Suprapubic skin (tissue), 4 donors: ENCODE data around the gene PSME1. TPM values are rescaled to one million over a fixed set of nuclear protein-coding genes. Genes with fewer than 3 reads are reported as not detected.

Experiments used
- DNase-seq, 2 donors: peaks; one replicate each; pipeline ENCODE4 v3.0.0-alpha.2; 2019; ENCODE audit warnings: low spot score in 2 of 2
- H3K27ac ChIP-seq: fragments of 200-600 bp; sonication (generic); one replicate; pipeline ENCODE4 v1.5.1; 2019
- H3K27me3 ChIP-seq: fragments of 200-600 bp; sonication (generic); one replicate; pipeline ENCODE4 v1.5.1; 2019
- H3K36me3 ChIP-seq: fragments of 200-600 bp; sonication (generic); one replicate; pipeline ENCODE4 v1.5.1; 2019
- H3K4me1 ChIP-seq: fragments of 200-600 bp; sonication (generic); one replicate; pipeline ENCODE4 v1.5.1; 2019
- H3K4me3 ChIP-seq: fragments of 200-600 bp; sonication (generic); one replicate; pipeline ENCODE4 v1.5.1; 2019; ENCODE audit warnings: mild to moderate bottlenecking
- H3K9me3 ChIP-seq: fragments of 200-600 bp; sonication (generic); one replicate; pipeline ENCODE4 v1.5.1; 2019
- EP300 ChIP-seq: sonication (generic); formaldehyde crosslinking; IDR thresholded peaks from one replicate; pipeline ENCODE4 v1.6.1; 2017; ENCODE audit warnings: antibody characterized with exemption
- POLR2A ChIP-seq, 2 donors: fragments of 450-650 bp; IDR thresholded peaks; one replicate each; pipeline ENCODE4 v1.6.1; 2017; ENCODE audit warnings: antibody characterized with exemption in 2 of 2, mild to moderate bottlenecking in 2 of 2, moderate library complexity in 2 of 2
- POLR2AphosphoS5 ChIP-seq, 3 donors: sonication (generic); formaldehyde crosslinking; IDR thresholded peaks; one replicate each; pipeline ENCODE4 v1.6.1; 2017; ENCODE audit warnings: antibody characterized with exemption in 3 of 3
- WGBS: methylation state at CpG from one replicate; pipeline ENCODE4 v1.1.5; 2018; 5-methylcytosine and 5-hydroxymethylcytosine counted together
- total RNA-seq, 4 donors: library from RNA; depleted of rRNA; stranded (reverse); fragments of >200 nt; gene quantifications; one replicate each; pipeline ENCODE4 v1.1.0, GENCODE V29; 2016
- TF ChIP-seq, protein P1 (sequence below), 2 donors: fragments of 200-600 bp in 1 of 2; fragments of 450-650 bp in 1 of 2; sonication (generic) in 1 of 2; IDR thresholded peaks; one replicate each; pipeline ENCODE4 v1.5.1; 2016 to 2019; ENCODE audit warnings: antibody characterized with exemption in 2 of 2, mild to moderate bottlenecking in 1 of 2, moderate library complexity in 1 of 2

PSME1 gene
- total RNA-seq, 4 donors from 2014 or later = 72.3 to 113 (median 91.1) TPM

DNA sequence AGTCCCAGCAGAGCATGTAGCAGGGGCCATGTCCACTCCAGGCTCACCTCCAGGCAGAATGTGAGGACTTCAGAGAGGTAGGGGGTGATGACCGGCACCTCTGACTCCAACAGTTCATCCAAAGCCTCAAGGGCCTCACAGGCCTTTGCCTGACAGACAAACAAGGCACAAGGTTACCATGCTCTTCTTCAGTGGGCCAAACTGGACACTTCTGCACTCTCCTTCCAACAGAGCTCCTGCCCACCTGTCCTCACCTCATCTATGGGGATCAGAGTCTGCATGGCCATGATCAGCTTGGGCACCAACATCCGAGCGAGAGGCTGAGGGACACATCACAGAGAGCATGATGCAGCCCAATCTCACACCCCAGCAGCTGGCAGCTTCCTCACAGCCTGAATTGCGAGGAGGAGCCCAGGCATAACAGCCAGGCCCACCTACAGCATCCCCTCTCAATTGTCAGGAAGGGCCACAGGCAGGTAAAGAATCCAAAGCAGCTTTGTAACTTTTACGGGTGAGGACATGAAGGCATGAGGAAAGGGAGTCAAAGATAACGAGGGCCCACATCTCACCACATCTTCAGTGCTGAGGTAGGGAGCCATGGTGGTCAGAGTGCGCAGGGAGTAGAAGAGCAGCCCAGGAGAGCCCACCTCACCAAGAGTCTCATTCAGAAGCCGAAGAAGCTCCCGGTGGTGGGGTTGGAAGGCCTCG lies 51.0 kb downstream of the PSME1 start:
- WGBS = 94% methylated on average over 9 of the region's 10 CpGs

DNA sequence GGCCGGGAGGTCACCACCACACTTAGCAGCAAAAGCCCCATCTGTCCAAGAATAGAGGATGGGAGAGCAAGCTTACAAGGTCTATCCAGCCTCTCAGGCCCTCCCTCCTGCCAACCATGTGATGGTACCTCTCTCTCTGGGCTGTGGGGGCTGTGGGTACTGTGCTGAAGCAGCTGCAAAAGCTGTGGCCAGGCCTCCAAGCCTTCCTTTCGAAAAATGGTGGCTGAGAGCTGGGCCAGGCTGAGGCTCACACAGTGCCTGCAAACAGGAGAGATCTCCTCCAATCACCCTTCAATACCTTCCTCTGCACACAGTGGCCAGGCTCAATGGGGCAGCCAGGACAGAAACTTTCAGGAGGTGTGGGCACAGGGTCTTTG lies 51.5 kb downstream of the PSME1 start:
- WGBS = 86% methylated on average over 2 of the region's 2 CpGs
- DNase-seq = no peak

More for the DNA sequence above, 51.0 kb downstream of the PSME1 start:
- Histone ChIP-seq H3K27ac (no peak overlapping the region), H3K36me3 (peaks cover 61% of the 10 kb centered on the region), H3K4me3 (no peak overlapping the region), H3K4me1 (peaks cover 26% of the 10 kb centered on the region), H3K9me3 (no peaks in the 10 kb centered on the region), H3K27me3 (no peaks in the 10 kb centered on the region)
- TF ChIP-seq POLR2A (IDR thresholded peaks at IDR 0.05) (no peak), EP300 (no peak), POLR2AphosphoS5 (IDR thresholded peaks at IDR 0.05) (no peak)
- TF ChIP-seq, protein P1, sequence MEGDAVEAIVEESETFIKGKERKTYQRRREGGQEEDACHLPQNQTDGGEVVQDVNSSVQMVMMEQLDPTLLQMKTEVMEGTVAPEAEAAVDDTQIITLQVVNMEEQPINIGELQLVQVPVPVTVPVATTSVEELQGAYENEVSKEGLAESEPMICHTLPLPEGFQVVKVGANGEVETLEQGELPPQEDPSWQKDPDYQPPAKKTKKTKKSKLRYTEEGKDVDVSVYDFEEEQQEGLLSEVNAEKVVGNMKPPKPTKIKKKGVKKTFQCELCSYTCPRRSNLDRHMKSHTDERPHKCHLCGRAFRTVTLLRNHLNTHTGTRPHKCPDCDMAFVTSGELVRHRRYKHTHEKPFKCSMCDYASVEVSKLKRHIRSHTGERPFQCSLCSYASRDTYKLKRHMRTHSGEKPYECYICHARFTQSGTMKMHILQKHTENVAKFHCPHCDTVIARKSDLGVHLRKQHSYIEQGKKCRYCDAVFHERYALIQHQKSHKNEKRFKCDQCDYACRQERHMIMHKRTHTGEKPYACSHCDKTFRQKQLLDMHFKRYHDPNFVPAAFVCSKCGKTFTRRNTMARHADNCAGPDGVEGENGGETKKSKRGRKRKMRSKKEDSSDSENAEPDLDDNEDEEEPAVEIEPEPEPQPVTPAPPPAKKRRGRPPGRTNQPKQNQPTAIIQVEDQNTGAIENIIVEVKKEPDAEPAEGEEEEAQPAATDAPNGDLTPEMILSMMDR (IDR thresholded peaks at IDR 0.05) = no peak
- no peak for DNase-seq

More for the DNA sequence above, 51.5 kb downstream of the PSME1 start:
- peaks cover 26% of the 10 kb centered on the region for H3K4me1 ChIP-seq
- no peaks in the 10 kb centered on the region for H3K27me3 ChIP-seq
- H3K9me3 ChIP-seq = no peaks in the 10 kb centered on the region
- no peak overlapping the region for H3K27ac ChIP-seq
- H3K4me3 ChIP-seq = peak overlapping the region; percentile 90
- peaks cover 61% of the 10 kb centered on the region for H3K36me3 ChIP-seq
- TF ChIP-seq EP300 (no peak), POLR2AphosphoS5 (IDR thresholded peaks at IDR 0.05) (no peak), POLR2A (IDR thresholded peaks at IDR 0.05) (no peak)
- TF ChIP-seq, protein P1 (IDR thresholded peaks at IDR 0.05) = no peak

Other genes starting within 250 kb of the PSME1 start
- 10 to 100 TPM; 24.0 to 35.8 (median 30.5) TPM for gene DHRS4, start 182.4 kb upstream of the PSME1 start, total RNA-seq
- 10 to 100 TPM; 17.5 to 27.9 (median 21.0) TPM for gene DHRS4L2, start 147.3 kb upstream of the PSME1 start, total RNA-seq
- gene CARMIL3, start 84.2 kb upstream of the PSME1 start, total RNA-seq = 10 to 100 TPM in 1 of 4 donors, 1 to 10 TPM in 3; 5.9 to 11.2 (median 7.7) TPM
- gene CPNE6, start 64.6 kb upstream of the PSME1 start, total RNA-seq = not detected
- gene PCK2, start 41.9 kb upstream of the PSME1 start, total RNA-seq = 10 to 100 TPM in 3 of 4 donors, 1 to 10 TPM in 1; 9.2 to 25.1 (median 14.4) TPM
- gene DCAF11, start 21.4 kb upstream of the PSME1 start, total RNA-seq = 10 to 100 TPM; 64.2 to 71.7 (median 68.3) TPM
- 1 to 10 TPM; 2.2 to 2.9 (median 2.3) TPM for gene NRL, start 21.2 kb upstream of the PSME1 start, total RNA-seq
- 1 to 10 TPM in 3 of 4 donors, not detected in 1; 1.7 to 3.4 (median 2.3) TPM for gene FITM1, start 5.5 kb upstream of the PSME1 start, total RNA-seq
- gene EMC9, start 5.4 kb downstream of the PSME1 start, total RNA-seq = 10 to 100 TPM; 10.9 to 22.0 (median 14.1) TPM
- gene PSME2, start 10.4 kb downstream of the PSME1 start, total RNA-seq = 10 to 100 TPM; 39.3 to 75.2 (median 47.0) TPM
- gene RNF31, start 11.3 kb downstream of the PSME1 start, total RNA-seq = 10 to 100 TPM; 62.3 to 97.2 (median 70.6) TPM
- 10 to 100 TPM; 31.1 to 45.2 (median 37.5) TPM for gene IRF9, start 25.1 kb downstream of the PSME1 start, total RNA-seq
- gene REC8, start 35.9 kb downstream of the PSME1 start, total RNA-seq = 10 to 100 TPM in 2 of 4 donors, 1 to 10 TPM in 2; 2.5 to 17.2 (median 10.2) TPM
- 10 to 100 TPM; 43.0 to 90.5 (median 58.0) TPM for gene IPO4, start 52.6 kb downstream of the PSME1 start, total RNA-seq
- gene TM9SF1, start 59.2 kb downstream of the PSME1 start, total RNA-seq = 10 to 100 TPM; 38.1 to 58.3 (median 53.4) TPM
- gene TSSK4, start 69.5 kb downstream of the PSME1 start, total RNA-seq = not detected
- gene CHMP4A, start 77.3 kb downstream of the PSME1 start, total RNA-seq = 10 to 100 TPM; 47.2 to 86.3 (median 63.6) TPM
- gene MDP1, start 79.9 kb downstream of the PSME1 start, total RNA-seq = 10 to 100 TPM; 10.9 to 18.2 (median 11.5) TPM
- gene NEDD8, start 96.2 kb downstream of the PSME1 start, total RNA-seq = 100 to 1,000 TPM in 3 of 4 donors, 10 to 100 TPM in 1; 54.7 to 137 (median 104) TPM
- gene GMPR2, start 96.7 kb downstream of the PSME1 start, total RNA-seq = 10 to 100 TPM; 25.4 to 49.7 (median 47.8) TPM
- 10 to 100 TPM; 43.0 to 61.0 (median 54.3) TPM for gene TINF2, start 106.4 kb downstream of the PSME1 start, total RNA-seq
- 100 to 1,000 TPM; 127 to 144 (median 130) TPM for gene TGM1, start 127.0 kb downstream of the PSME1 start, total RNA-seq
- 10 to 100 TPM; 50.4 to 65.9 (median 53.1) TPM for gene RABGGTA, start 135.4 kb downstream of the PSME1 start, total RNA-seq
- gene DHRS1, start 163.6 kb downstream of the PSME1 start, total RNA-seq = 100 to 1,000 TPM in 1 of 4 donors, 10 to 100 TPM in 3; 49.0 to 101 (median 82.1) TPM
- gene NOP9, start 163.7 kb downstream of the PSME1 start, total RNA-seq = 10 to 100 TPM; 19.8 to 31.2 (median 21.2) TPM
- 10 to 100 TPM; 23.4 to 32.7 (median 31.7) TPM for gene CIDEB, start 171.8 kb downstream of the PSME1 start, total RNA-seq
- 100 to 1,000 TPM; 131 to 184 (median 156) TPM for gene LTB4R2, start 173.9 kb downstream of the PSME1 start, total RNA-seq
- 100 to 1,000 TPM in 2 of 4 donors, 10 to 100 TPM in 2; 83.1 to 137 (median 117) TPM for gene LTB4R, start 175.3 kb downstream of the PSME1 start, total RNA-seq
- 10 to 100 TPM in 2 of 4 donors, 1 to 10 TPM in 2; 3.9 to 33.2 (median 13.9) TPM for gene ADCY4, start 198.9 kb downstream of the PSME1 start, total RNA-seq
- gene RIPK3, start 203.8 kb downstream of the PSME1 start, total RNA-seq = 10 to 100 TPM in 2 of 4 donors, 1 to 10 TPM in 2; 6.8 to 13.7 (median 11.1) TPM
- gene NFATC4, start 232.0 kb downstream of the PSME1 start, total RNA-seq = 10 to 100 TPM; 10.8 to 25.3 (median 12.2) TPM